ENCODE data around the gene RGL2.
A peak's percentile ranks its signal among the peaks of the same experiment; 100 is the strongest.

DNA sequence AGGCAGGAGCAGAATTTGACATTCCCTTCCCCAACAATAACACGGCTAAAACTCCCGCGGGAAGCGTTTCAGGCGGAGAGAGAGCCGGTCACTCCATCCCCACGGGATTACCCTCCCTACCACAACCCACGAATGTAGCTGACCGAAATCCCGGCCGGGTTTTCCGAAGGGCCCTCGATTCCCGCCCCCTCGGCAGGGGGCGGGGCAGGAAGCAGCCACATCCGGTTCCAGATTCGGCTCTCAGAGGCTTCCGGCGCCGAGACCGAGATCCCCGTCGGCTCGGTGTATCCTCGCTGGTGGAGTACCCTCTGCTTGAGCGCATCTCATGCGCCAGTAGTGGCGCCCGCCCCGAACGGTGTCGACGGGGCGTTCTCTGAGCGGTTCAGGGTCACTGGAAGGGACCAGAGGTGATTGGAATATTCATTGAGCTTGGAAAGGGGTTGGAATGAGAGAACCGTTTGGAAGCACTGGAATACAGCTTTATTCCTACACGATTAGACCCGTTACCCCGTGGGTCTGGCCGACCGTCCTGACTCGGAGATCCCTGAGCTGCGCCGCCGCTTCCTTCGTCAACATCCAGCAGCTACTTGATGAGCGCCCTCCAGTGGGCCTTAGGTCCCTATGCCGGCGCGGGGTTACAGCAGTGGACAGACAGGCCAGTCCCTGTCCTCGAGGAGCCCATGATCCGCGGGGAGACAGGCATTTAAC is 649 bp upstream of the RGL2 start:
- TF ChIP-seq, protein P1, sequence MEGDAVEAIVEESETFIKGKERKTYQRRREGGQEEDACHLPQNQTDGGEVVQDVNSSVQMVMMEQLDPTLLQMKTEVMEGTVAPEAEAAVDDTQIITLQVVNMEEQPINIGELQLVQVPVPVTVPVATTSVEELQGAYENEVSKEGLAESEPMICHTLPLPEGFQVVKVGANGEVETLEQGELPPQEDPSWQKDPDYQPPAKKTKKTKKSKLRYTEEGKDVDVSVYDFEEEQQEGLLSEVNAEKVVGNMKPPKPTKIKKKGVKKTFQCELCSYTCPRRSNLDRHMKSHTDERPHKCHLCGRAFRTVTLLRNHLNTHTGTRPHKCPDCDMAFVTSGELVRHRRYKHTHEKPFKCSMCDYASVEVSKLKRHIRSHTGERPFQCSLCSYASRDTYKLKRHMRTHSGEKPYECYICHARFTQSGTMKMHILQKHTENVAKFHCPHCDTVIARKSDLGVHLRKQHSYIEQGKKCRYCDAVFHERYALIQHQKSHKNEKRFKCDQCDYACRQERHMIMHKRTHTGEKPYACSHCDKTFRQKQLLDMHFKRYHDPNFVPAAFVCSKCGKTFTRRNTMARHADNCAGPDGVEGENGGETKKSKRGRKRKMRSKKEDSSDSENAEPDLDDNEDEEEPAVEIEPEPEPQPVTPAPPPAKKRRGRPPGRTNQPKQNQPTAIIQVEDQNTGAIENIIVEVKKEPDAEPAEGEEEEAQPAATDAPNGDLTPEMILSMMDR (IDR thresholded peaks at IDR 0.05) = peak; percentile 69
- no peak for TF ChIP-seq EZH2 (IDR thresholded peaks at IDR 0.05; ENCODE audit: borderline replicate concordance, insufficient read depth, low read depth, low read length, poor library complexity, severe bottlenecking)

All from B cell (primary cell).